ENCODE measurements around the gene SPTLC1. TPM values are rescaled to one million over a fixed set of nuclear protein-coding genes. Genes with fewer than 3 reads are reported as not detected.

The SPTLC1 gene
- total and polyA plus RNA-seq, 2 of the 13 experiments (the other 11 are each of a cell fraction or from before 2014, with no cell fraction given), result 56.2 to 72.5 TPM

DNA sequence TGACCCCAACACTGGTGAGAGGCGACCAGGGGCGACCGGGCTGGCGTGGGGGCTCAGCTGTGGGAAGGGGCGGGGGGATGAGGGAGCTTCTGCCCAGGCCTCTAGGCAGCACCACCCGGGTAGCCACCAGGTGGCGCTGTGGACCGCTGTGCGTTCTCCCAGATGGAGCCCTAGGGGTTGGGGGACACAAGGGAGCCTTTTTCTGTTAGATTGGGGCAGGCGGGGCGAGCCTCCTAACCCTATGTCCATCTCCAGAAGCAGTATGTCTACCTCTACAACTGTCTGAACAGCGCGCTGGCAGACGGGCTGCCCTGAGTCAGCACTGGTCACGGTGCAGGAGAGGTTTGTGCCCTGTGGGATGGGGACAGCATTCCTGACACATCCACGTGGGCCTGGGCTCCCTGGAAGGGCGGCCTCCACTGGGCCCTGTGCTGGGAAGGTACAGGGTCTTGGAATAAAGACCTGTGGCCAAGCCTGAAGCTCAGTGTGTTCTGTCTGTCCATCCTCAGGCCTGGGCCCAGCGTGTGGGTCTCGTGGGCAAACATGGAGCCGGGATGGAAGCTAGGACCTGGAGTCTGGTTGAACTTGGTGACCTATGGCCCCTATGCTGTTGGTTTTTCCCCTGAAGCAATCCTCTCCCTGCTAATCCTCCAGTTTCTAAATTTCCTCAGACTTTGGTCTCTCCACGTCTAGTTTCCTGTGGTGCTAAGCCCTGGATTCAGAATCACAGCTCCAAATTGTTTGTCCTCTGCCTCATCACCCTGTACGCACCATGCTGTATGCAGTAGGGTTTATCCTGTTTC, 23.1 kb upstream of the SPTLC1 start (continued):
- TF ChIP-seq ZNF550 (CRISPR knock-in tag; IDR thresholded peaks at IDR 0.05; ENCODE audit: borderline replicate concordance) (no peak), HDAC1 (CRISPR knock-in tag; IDR thresholded peaks at IDR 0.05) (no peak; the same call in 1 of the 2 replicates), ATF1 (CRISPR knock-in tag; IDR thresholded peaks at IDR 0.05) (no peak), KDM2A (CRISPR knock-in tag; IDR thresholded peaks at IDR 0.05; ENCODE audit: borderline replicate concordance, low read depth) (no peak), ZNF160 (CRISPR knock-in tag; IDR thresholded peaks at IDR 0.05) (peak; percentile 64; the same call in 1 of the 2 replicates), IKZF4 (CRISPR knock-in tag; IDR thresholded peaks at IDR 0.05; ENCODE audit: borderline replicate concordance, low read depth, not compliant biosample characterization) (no peak), ISX (CRISPR knock-in tag; conservative IDR thresholded peaks at IDR 0.05) (no peak)
- TF ChIP-seq, protein P1, sequence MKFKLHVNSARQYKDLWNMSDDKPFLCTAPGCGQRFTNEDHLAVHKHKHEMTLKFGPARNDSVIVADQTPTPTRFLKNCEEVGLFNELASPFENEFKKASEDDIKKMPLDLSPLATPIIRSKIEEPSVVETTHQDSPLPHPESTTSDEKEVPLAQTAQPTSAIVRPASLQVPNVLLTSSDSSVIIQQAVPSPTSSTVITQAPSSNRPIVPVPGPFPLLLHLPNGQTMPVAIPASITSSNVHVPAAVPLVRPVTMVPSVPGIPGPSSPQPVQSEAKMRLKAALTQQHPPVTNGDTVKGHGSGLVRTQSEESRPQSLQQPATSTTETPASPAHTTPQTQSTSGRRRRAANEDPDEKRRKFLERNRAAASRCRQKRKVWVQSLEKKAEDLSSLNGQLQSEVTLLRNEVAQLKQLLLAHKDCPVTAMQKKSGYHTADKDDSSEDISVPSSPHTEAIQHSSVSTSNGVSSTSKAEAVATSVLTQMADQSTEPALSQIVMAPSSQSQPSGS (CRISPR knock-in tag; IDR thresholded peaks at IDR 0.05), result 0 out of 2 replicates have a peak, but pooled peaks have one; percentile 8
- TF ChIP-seq, protein P2, sequence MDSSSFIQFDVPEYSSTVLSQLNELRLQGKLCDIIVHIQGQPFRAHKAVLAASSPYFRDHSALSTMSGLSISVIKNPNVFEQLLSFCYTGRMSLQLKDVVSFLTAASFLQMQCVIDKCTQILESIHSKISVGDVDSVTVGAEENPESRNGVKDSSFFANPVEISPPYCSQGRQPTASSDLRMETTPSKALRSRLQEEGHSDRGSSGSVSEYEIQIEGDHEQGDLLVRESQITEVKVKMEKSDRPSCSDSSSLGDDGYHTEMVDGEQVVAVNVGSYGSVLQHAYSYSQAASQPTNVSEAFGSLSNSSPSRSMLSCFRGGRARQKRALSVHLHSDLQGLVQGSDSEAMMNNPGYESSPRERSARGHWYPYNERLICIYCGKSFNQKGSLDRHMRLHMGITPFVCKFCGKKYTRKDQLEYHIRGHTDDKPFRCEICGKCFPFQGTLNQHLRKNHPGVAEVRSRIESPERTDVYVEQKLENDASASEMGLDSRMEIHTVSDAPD (CRISPR knock-in tag; IDR thresholded peaks at IDR 0.05), result no peak
- TF ChIP-seq, protein P3, sequence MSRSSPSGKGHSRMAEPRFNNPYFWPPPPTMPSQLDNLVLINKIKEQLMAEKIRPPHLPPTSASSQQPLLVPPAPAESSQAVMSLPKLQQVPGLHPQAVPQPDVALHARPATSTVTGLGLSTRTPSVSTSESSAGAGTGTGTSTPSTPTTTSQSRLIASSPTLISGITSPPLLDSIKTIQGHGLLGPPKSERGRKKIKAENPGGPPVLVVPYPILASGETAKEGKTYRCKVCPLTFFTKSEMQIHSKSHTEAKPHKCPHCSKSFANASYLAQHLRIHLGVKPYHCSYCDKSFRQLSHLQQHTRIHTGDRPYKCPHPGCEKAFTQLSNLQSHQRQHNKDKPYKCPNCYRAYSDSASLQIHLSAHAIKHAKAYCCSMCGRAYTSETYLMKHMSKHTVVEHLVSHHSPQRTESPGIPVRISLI (CRISPR knock-in tag; IDR thresholded peaks at IDR 0.05; ENCODE audit: borderline replicate concordance), result no peak
- TF ChIP-seq, protein P4, sequence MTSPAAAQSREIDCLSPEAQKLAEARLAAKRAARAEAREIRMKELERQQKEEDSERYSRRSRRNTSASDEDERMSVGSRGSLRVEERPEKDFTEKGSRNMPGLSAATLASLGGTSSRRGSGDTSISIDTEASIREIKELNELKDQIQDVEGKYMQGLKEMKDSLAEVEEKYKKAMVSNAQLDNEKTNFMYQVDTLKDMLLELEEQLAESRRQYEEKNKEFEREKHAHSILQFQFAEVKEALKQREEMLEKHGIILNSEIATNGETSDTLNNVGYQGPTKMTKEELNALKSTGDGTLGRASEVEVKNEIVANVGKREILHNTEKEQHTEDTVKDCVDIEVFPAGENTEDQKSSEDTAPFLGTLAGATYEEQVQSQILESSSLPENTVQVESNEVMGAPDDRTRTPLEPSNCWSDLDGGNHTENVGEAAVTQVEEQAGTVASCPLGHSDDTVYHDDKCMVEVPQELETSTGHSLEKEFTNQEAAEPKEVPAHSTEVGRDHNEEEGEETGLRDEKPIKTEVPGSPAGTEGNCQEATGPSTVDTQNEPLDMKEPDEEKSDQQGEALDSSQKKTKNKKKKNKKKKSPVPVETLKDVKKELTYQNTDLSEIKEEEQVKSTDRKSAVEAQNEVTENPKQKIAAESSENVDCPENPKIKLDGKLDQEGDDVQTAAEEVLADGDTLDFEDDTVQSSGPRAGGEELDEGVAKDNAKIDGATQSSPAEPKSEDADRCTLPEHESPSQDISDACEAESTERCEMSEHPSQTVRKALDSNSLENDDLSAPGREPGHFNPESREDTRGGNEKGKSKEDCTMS (CRISPR knock-in tag; conservative IDR thresholded peaks at IDR 0.05), result no peak
- TF ChIP-seq, protein P5, sequence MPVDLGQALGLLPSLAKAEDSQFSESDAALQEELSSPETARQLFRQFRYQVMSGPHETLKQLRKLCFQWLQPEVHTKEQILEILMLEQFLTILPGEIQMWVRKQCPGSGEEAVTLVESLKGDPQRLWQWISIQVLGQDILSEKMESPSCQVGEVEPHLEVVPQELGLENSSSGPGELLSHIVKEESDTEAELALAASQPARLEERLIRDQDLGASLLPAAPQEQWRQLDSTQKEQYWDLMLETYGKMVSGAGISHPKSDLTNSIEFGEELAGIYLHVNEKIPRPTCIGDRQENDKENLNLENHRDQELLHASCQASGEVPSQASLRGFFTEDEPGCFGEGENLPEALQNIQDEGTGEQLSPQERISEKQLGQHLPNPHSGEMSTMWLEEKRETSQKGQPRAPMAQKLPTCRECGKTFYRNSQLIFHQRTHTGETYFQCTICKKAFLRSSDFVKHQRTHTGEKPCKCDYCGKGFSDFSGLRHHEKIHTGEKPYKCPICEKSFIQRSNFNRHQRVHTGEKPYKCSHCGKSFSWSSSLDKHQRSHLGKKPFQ (CRISPR knock-in tag; IDR thresholded peaks at IDR 0.05; ENCODE audit: insufficient replicate concordance), result no peak
- TF ChIP-seq, protein P6, sequence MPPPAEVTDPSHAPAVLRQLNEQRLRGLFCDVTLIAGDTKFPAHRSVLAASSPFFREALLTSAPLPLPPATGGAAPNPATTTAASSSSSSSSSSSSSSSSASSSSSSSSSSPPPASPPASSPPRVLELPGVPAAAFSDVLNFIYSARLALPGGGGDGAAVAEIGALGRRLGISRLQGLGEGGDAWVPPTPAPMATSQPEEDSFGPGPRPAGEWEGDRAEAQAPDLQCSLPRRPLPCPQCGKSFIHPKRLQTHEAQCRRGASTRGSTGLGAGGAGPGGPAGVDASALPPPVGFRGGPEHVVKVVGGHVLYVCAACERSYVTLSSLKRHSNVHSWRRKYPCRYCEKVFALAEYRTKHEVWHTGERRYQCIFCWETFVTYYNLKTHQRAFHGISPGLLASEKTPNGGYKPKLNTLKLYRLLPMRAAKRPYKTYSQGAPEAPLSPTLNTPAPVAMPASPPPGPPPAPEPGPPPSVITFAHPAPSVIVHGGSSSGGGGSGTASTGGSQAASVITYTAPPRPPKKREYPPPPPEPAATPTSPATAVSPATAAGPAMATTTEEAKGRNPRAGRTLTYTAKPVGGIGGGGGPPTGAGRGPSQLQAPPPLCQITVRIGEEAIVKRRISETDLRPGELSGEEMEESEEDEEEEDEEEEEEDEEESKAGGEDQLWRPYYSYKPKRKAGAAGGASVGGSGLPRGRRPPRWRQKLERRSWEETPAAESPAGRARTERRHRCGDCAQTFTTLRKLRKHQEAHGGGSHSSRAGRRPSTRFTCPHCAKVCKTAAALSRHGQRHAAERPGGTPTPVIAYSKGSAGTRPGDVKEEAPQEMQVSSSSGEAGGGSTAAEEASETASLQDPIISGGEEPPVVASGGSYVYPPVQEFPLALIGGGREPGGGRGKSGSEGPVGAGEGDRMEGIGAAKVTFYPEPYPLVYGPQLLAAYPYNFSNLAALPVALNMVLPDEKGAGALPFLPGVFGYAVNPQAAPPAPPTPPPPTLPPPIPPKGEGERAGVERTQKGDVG (CRISPR knock-in tag; IDR thresholded peaks at IDR 0.05; ENCODE audit: borderline replicate concordance), result no peak
- TF ChIP-seq, protein P7, sequence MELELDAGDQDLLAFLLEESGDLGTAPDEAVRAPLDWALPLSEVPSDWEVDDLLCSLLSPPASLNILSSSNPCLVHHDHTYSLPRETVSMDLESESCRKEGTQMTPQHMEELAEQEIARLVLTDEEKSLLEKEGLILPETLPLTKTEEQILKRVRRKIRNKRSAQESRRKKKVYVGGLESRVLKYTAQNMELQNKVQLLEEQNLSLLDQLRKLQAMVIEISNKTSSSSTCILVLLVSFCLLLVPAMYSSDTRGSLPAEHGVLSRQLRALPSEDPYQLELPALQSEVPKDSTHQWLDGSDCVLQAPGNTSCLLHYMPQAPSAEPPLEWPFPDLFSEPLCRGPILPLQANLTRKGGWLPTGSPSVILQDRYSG (CRISPR knock-in tag; IDR thresholded peaks at IDR 0.05), result 0 out of 2 replicates have a peak, but pooled peaks have one; percentile 45
